HepG2 (cell line): ENCODE results near the gene RTP2. TPM values are rescaled to one million over a fixed set of nuclear protein-coding genes. Genes with fewer than 3 reads are reported as not detected.

Experiments used
- ATAC-seq: fragments of 200-7000 bp; cut with Tn5 transposase; 3 replicates; pipeline ENCODE4 v1.9.1; 2020; ENCODE audit warnings: mild to moderate bottlenecking, moderate library complexity
- BruUV-seq: library from RNA; stranded (reverse); fragments of 400-500 nt; replicated peaks from 2 replicates; lab custom pipeline; 2021; lab: Mats Ljungman, UMichigan
- CTCF ChIA-PET: fragments of 300-600 bp; formaldehyde crosslinking; extraction: SDS; loops from one replicate; lab custom pipeline; 2021; ENCODE audit warnings: low total read pairs, inconsistent platforms, low intra/inter-chr PET ratio; lab: Yijun Ruan, JAX
- POLR2A ChIA-PET: fragments of 350-600 bp; sonication (Branson Sonifier 250); formaldehyde crosslinking; loops from one replicate; lab custom pipeline; 2020; ENCODE audit warnings: antibody characterized with exemption, inconsistent platforms; lab: Yijun Ruan, JAX
- DNase-seq: peaks from one replicate; pipeline ENCODE4 v3.0.0-alpha.2; 2015; ENCODE audit warnings: low spot score
- FAIRE-seq: peaks from 3 replicates; lab custom pipeline; 2011; peaks lifted over from hg19 to GRCh38; lab: Jason Lieb, UNC
- H2AFZ ChIP-seq: one replicate; pipeline ENCODE4 v1.6.1; 2011; ENCODE audit warnings: low read length, inconsistent platforms
- H3K27ac ChIP-seq: fragments of 300-600 bp; 3 replicates; pipeline ENCODE4 v1.8.0; 2011; ENCODE audit warnings: mixed run types, mild to moderate bottlenecking, mixed read lengths, low read length, inconsistent platforms; ENCODE audit not compliant: insufficient read depth; ENCODE audit errors: extremely low read length
- H3K27me3 ChIP-seq, 2 experiments: fragments of 200-600 bp in 1 of 2; 2 replicates in 1 of 2; 3 replicates in 1 of 2; pipeline versions ENCODE4 v1.6.0 to v1.8.0; 2011; ENCODE audit warnings: low read length in 2 of 2, mild to moderate bottlenecking in 2 of 2, moderate library complexity in 2 of 2, inconsistent platforms in 1 of 2; ENCODE audit not compliant: insufficient read depth in 2 of 2, control insufficient read depth in 1 of 2
- H3K36me3 ChIP-seq, 2 experiments: fragments of 200-600 bp in 1 of 2; replicated peaks in 1 of 2; 2 replicates in 1 of 2; 3 replicates in 1 of 2; pipeline versions ENCODE4 v1.5.1 to v1.8.0; 2011; ENCODE audit warnings: low read length in 2 of 2, inconsistent platforms in 1 of 2; ENCODE audit not compliant: insufficient read depth in 2 of 2, control insufficient read depth in 1 of 2
- H3K4me1 ChIP-seq: 2 replicates; pipeline ENCODE4 v1.5.1; 2012; ENCODE audit warnings: low read length, inconsistent platforms; ENCODE audit not compliant: insufficient read depth
- H3K4me2 ChIP-seq: 2 replicates; pipeline ENCODE4 v1.6.0; 2011; ENCODE audit warnings: low read depth, low read length, inconsistent platforms
- H3K4me3 ChIP-seq, 3 experiments: fragments of 200-600 bp in 1 of 3; sonication (generic), shearing (Covaris generic) in 1 of 3; replicated peaks in 1 of 3; 2 replicates each; pipeline ENCODE4 v1.5.1; 2011 to 2016; ENCODE audit warnings: low read length in 3 of 3, inconsistent platforms in 2 of 3, low read depth in 2 of 3, mild to moderate bottlenecking in 2 of 3, control low read depth in 1 of 3, mixed read lengths in 1 of 3; ENCODE audit not compliant: insufficient read depth in 1 of 3
- H3K79me2 ChIP-seq: one replicate; pipeline ENCODE4 v1.6.1; 2011; ENCODE audit warnings: low read length, inconsistent platforms; ENCODE audit not compliant: insufficient read depth
- H3K9ac ChIP-seq: 2 replicates; pipeline ENCODE4 v1.6.0; 2011; ENCODE audit warnings: mild to moderate bottlenecking, low read depth, low read length, inconsistent platforms; ENCODE audit not compliant: insufficient read depth
- H3K9me3 ChIP-seq: 2 replicates; pipeline ENCODE4 v1.5.1; 2012; ENCODE audit warnings: mild to moderate bottlenecking, low read length
- H4K20me1 ChIP-seq: 2 replicates; pipeline ENCODE4 v1.6.0; 2011; ENCODE audit warnings: inconsistent platforms, mild to moderate bottlenecking, low read length, moderate library complexity; ENCODE audit not compliant: insufficient read depth
- AGO1 ChIP-seq: fragments of 200-400 bp; formaldehyde crosslinking; IDR thresholded peaks from 2 replicates; pipeline ENCODE4 v1.6.1; 2017; ENCODE audit warnings: mild to moderate bottlenecking, low read depth, low read length, moderate library complexity; ENCODE audit not compliant: poor library complexity, severe bottlenecking
- FOSL2 ChIP-seq: sonication (generic); formaldehyde crosslinking; IDR thresholded peaks from 2 replicates; pipeline ENCODE4 v1.4.0; 2020; ENCODE audit warnings: missing genetic modification reagents
- HDAC6 ChIP-seq: fragments of 200-600 bp; sonication (generic); IDR thresholded peaks from 2 replicates; pipeline ENCODE4 v1.7.0; 2017; ENCODE audit warnings: mild to moderate bottlenecking, antibody characterized with exemption, low read length, low read depth
- JUN ChIP-seq: sonication (generic); formaldehyde crosslinking; IDR thresholded peaks from 2 replicates; pipeline ENCODE4 v1.4.0; 2020; ENCODE audit warnings: mild to moderate bottlenecking, missing genetic modification reagents
- KLF9 ChIP-seq: IDR thresholded peaks from 2 replicates; pipeline ENCODE4 v1.6.1; 2016; ENCODE audit warnings: low read depth
- PITX1 ChIP-seq: sonication (generic); formaldehyde crosslinking; IDR thresholded peaks from 2 replicates; pipeline ENCODE4 v1.5.1; 2020; ENCODE audit warnings: mild to moderate bottlenecking, missing genetic modification reagents
- PPARG ChIP-seq: conservative IDR thresholded peaks from 2 replicates; pipeline ENCODE4 v1.6.1; 2016; ENCODE audit warnings: missing biosample characterization, missing genetic modification reagents
- SOX13 ChIP-seq, 3 experiments: fragments of 450-650 bp in 1 of 3; sonication (generic) in 1 of 3; formaldehyde crosslinking in 1 of 3; IDR thresholded peaks in 2 of 3; conservative IDR thresholded peaks in 1 of 3; 2 replicates each; pipeline versions ENCODE4 v1.5.0 to v1.6.1; 2016 to 2020; ENCODE audit warnings: antibody characterized with exemption in 1 of 3, mild to moderate bottlenecking in 1 of 3, missing compliant biosample characterization in 1 of 3, missing genetic modification reagents in 1 of 3, moderate library complexity in 1 of 3
- ZNF777 ChIP-seq: sonication (generic); formaldehyde crosslinking; IDR thresholded peaks from 2 replicates; pipeline ENCODE4 v1.4.0; 2020; ENCODE audit warnings: missing genetic modification reagents
- WGBS: methylation state at CpG from one replicate; pipeline ENCODE4 v1.1.6; 2017; ENCODE audit warnings: low lambda C conversion rate; 5-methylcytosine and 5-hydroxymethylcytosine counted together
- in situ Hi-C: cut with HindIII; loops from 2 replicates; pipeline ENCODE4 v1.10.0; 2017; ENCODE audit warnings: low pct_unique_long_range_greater_than_20kb; ENCODE audit not compliant: extremely low pct_ligation_motif_present
- intact Hi-C: fragments of 100-400 bp; cut with micrococcal nuclease; formaldehyde crosslinking; loops from one replicate; pipeline ENCODE4 v1.10.0; 2022; ENCODE audit not compliant: unreplicated experiment
- polyA plus RNA-seq, 8 experiments: library from polyadenylated mRNA; depleted of rRNA in 3 of 8; stranded (reverse) in 7 of 8; unstranded in 1 of 8; fragments of >200 nt; fragmentation: Illumina TruSeq in 4 of 8; extraction: Trizol in 4 of 8; gene quantifications; 2 replicates each; pipeline versions ENCODE4 v1.2.1 to v1.2.3, GENCODE V29; 2011 to 2016; ENCODE audit warnings: low read depth in 4 of 8, missing spikeins in 1 of 8, mixed read lengths in 1 of 8; ENCODE audit not compliant: insufficient read depth in 1 of 8
- total RNA-seq, 5 experiments: library from RNA; depleted of rRNA; stranded (reverse); fragments of >200 nt; fragmentation: Illumina TruSeq; extraction: Trizol; gene quantifications; 2 replicates each; pipeline ENCODE4 v1.2.3, GENCODE V29; 2016; ENCODE audit warnings: low read depth in 1 of 5
- TF ChIP-seq, protein P1 (sequence below): fragments of 450-650 bp; IDR thresholded peaks from 2 replicates; pipeline ENCODE4 v1.6.1; 2016

Gene RTP2
- total and polyA plus RNA-seq, 2 of the 13 experiments (the other 11 are each of a cell fraction or from before 2014, with no cell fraction given): not detected

DNA sequence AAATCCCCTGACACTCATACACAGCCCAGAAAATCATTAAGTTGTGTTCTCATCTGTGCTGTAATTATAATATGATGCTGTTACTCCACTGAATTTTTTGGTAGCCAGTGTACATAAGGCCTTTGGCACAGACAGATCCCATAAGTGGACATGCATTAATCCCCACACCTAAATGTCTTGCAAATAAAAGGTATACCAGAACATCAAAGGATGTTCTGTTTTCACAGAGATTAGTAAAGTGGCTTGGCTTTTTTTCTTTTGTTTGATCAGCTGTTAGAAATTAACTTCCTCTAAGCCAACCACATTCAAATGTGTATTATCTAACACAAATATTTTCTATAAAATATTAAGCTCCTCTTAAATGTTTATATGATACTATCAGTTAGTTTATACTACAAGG, 34.8 kb downstream of the RTP2 start (continued):
- TF ChIP-seq JUN (no peak), PITX1 (CRISPR knock-in tag) (peak; percentile 94), FOSL2 (CRISPR knock-in tag) (no peak), PPARG (peak; percentile 58; the same call in 1 of the 2 replicates)

DNA sequence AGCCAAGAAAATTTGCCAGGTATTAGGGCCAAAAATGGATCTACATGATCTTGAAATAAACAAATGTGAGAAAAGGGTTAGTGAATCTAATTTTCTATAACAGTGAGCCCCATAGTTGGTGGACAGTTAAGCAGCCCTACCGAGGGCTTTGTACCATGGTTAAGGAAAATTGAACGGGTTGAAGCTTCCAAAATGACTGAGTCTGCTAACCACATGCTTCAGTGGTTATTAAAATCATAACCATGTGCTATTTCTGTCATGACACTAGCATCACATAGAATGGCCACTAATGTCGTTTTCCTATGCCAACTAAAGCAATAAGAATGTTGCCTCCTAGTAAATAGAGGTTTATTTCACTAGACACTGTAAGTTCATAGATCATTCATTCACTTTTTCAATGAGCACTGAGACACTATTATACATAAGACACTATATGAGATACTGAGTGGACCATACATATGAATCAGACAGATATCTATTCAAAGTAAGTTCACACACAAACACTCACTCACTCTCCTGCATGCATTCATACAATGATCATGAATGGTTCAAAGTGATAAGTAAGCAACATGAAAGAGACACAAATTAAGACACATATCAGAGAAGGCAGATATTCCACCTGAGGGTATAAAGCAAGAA, 36.5 kb downstream of the RTP2 start:
- Histone ChIP-seq H3K4me2 (no peak overlapping the region), H3K36me3 (no peaks in the 10 kb centered on the region)
- no peak for FAIRE-seq
- in situ Hi-C loops: no loop called here
- no peak for TF ChIP-seq HDAC6
- no peak for TF ChIP-seq ZNF777
- TF ChIP-seq, protein P1, sequence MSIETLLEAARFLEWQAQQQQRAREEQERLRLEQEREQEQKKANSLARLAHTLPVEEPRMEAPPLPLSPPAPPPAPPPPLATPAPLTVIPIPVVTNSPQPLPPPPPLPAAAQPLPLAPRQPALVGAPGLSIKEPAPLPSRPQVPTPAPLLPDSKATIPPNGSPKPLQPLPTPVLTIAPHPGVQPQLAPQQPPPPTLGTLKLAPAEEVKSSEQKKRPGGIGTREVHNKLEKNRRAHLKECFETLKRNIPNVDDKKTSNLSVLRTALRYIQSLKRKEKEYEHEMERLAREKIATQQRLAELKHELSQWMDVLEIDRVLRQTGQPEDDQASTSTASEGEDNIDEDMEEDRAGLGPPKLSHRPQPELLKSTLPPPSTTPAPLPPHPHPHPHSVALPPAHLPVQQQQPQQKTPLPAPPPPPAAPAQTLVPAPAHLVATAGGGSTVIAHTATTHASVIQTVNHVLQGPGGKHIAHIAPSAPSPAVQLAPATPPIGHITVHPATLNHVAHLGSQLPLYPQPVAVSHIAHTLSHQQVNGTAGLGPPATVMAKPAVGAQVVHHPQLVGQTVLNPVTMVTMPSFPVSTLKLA: peak; percentile 82
- no peak for TF ChIP-seq SOX13 (IDR thresholded peaks at IDR 0.05)
- no peak for TF ChIP-seq SOX13 (CRISPR knock-in tag; conservative IDR thresholded peaks at IDR 0.05 in 1 of 2, IDR thresholded peaks at IDR 0.05 in 1 of 2)
- TF ChIP-seq KLF9 (CRISPR knock-in tag): no peak
- TF ChIP-seq AGO1: no peak
- TF ChIP-seq, all 625 proteins: peak for 1
- Histone ChIP-seq H3K27ac (no peak overlapping the region), H3K9ac (no peak overlapping the region), H3K27me3 (no peaks in the 10 kb centered on the region; a peak in 1 of 5 replicates), H4K20me1 (no peaks in the 10 kb centered on the region), H3K4me3 (no peak overlapping the region), H3K9me3 (no peaks in the 10 kb centered on the region), H2AFZ (no peak overlapping the region), H3K4me1 (no peaks in the 10 kb centered on the region), H3K79me2 (no peaks in the 10 kb centered on the region)
- ATAC-seq (no peak), DNase-seq (no peak)
- intact Hi-C loops: no loop called here
- BruUV-seq: no TSS peak
- WGBS: 0% methylated on average over 3 of the region's 3 CpGs
- ChIA-PET CTCF (no interaction called here), POLR2A (no interaction called here)
